Loucy (cell line): ENCODE measurements around the gene KCND2.

Source experiments
- EZH2phosphoT487 ChIP-seq: fragments of 200-600 bp; IDR thresholded peaks from 2 replicates; pipeline ENCODE4 v1.6.1; 2018; ENCODE audit warnings: antibody characterized with exemption, mild to moderate bottlenecking, moderate library complexity, borderline replicate concordance
- TF ChIP-seq, protein P1 (sequence below): fragments of 200-600 bp; sonication (generic); conservative IDR thresholded peaks from 2 replicates; pipeline ENCODE4 v1.5.1; 2014; ENCODE audit warnings: mild to moderate bottlenecking, antibody characterized with exemption, low read length

DNA sequence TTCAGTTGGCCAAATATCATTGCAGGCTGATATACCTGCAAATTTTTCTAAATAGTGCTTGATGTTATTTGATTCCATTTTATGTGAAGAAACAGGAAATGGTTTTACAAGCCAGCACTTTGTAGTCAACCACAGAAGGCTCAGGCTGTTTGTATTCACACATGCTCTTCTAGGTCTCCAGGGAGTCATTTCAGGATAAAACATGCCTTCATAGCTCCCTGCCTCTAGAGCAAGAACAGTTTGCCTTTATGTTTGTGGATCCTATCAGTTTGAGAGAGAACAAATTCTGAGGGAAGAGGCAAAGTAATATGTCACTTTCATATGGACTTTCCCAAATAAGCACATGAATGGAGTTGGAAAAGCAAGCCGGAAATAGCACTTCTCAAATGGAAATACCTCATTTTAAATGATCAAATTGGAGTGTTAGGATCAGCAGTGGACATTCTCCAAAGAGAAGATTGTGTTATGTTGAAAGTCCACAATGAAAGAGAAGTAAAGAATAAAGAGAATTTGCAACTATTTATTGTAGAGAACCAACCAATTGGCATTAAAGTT, 277.6 kb downstream of the KCND2 start:
- TF ChIP-seq, protein P1, sequence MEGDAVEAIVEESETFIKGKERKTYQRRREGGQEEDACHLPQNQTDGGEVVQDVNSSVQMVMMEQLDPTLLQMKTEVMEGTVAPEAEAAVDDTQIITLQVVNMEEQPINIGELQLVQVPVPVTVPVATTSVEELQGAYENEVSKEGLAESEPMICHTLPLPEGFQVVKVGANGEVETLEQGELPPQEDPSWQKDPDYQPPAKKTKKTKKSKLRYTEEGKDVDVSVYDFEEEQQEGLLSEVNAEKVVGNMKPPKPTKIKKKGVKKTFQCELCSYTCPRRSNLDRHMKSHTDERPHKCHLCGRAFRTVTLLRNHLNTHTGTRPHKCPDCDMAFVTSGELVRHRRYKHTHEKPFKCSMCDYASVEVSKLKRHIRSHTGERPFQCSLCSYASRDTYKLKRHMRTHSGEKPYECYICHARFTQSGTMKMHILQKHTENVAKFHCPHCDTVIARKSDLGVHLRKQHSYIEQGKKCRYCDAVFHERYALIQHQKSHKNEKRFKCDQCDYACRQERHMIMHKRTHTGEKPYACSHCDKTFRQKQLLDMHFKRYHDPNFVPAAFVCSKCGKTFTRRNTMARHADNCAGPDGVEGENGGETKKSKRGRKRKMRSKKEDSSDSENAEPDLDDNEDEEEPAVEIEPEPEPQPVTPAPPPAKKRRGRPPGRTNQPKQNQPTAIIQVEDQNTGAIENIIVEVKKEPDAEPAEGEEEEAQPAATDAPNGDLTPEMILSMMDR: no peak
- TF ChIP-seq EZH2phosphoT487: peak; percentile 51
